HCT116 (cell line): ENCODE results near the gene LRCH4. TPM values are rescaled to one million over a fixed set of nuclear protein-coding genes. Genes with fewer than 3 reads are reported as not detected.

Experiments
- ATAC-seq: fragments of 200-7000 bp; cut with Tn5 transposase; 2 replicates; pipeline ENCODE4 v1.9.1; 2020; ENCODE audit warnings: mild to moderate bottlenecking, moderate library complexity
- BruUV-seq: library from RNA; stranded (reverse); fragments of 400-500 nt; replicated peaks from 2 replicates; lab custom pipeline; 2021; lab: Mats Ljungman, UMichigan
- CTCF ChIA-PET: fragments of 300-600 bp; sonication (Branson Sonifier 250); formaldehyde crosslinking; loops from one replicate; lab custom pipeline; 2021; ENCODE audit warnings: antibody characterized with exemption; lab: Charles Lee
- POLR2A ChIA-PET: fragments of 300-600, 350-600 bp; sonication (Branson Sonifier 250); formaldehyde crosslinking; loops from one replicate; lab custom pipeline; 2021; ENCODE audit warnings: antibody characterized with exemption; lab: Charles Lee
- RAD21 ChIA-PET, 2 experiments: fragments of 300-600 bp; sonication (Branson Sonifier 250); formaldehyde crosslinking; loops; one replicate each; lab custom pipeline; 2023; ENCODE audit warnings: low total read pairs in 2 of 2; ENCODE audit not compliant: uncharacterized antibody in 2 of 2, unreplicated experiment in 2 of 2, low non-redundant PET in 1 of 2; lab: Charles Lee
- DNase-seq: peaks from one replicate; pipeline ENCODE4 v3.0.0-alpha.2; 2010; ENCODE audit warnings: low read depth, low spot score
- H2AFZ ChIP-seq: fragments of 200-600 bp; shearing (Covaris generic), sonication (generic); 2 replicates; pipeline ENCODE4 v1.6.1; 2017; ENCODE audit warnings: low read depth, mixed run types, mixed read lengths, antibody characterized with exemption, low read length; ENCODE audit not compliant: poor library complexity, severe bottlenecking
- H3K27ac ChIP-seq: 2 replicates; pipeline ENCODE4 v1.5.1; 2012; ENCODE audit warnings: low read depth, low read length
- H3K27me3 ChIP-seq: fragments of 200-600 bp; sonication (generic); 2 replicates; pipeline ENCODE4 v1.6.1; 2016; ENCODE audit warnings: mixed run types, low read length, mixed read lengths; ENCODE audit not compliant: insufficient read depth
- H3K36me3 ChIP-seq, 2 experiments: fragments of 200-500 bp in 1 of 2; fragments of 200-600 bp in 1 of 2; sonication (Bioruptor generic) in 1 of 2; sonication (generic) in 1 of 2; 2 replicates each; pipeline versions ENCODE4 v1.5.1 to v1.6.1; 2014 to 2016; ENCODE audit warnings: low read length in 2 of 2, inconsistent platforms in 1 of 2, mixed read lengths in 1 of 2, mixed run types in 1 of 2; ENCODE audit not compliant: insufficient read depth in 2 of 2, control insufficient read depth in 1 of 2
- H3K4me1 ChIP-seq, 2 experiments: fragments of 200-600 bp in 1 of 2; sonication (generic) in 1 of 2; 2 replicates each; pipeline versions ENCODE4 v1.5.1 to v1.6.1; 2012 to 2017; ENCODE audit warnings: low read length in 2 of 2, inconsistent platforms in 1 of 2, mild to moderate bottlenecking in 1 of 2, mixed read lengths in 1 of 2, mixed run types in 1 of 2, moderate library complexity in 1 of 2; ENCODE audit not compliant: insufficient read depth in 2 of 2, control insufficient read depth in 1 of 2
- H3K4me2 ChIP-seq: fragments of 200-600 bp; sonication (generic); 2 replicates; pipeline ENCODE4 v1.6.1; 2017; ENCODE audit warnings: mixed run types, low read length, mixed read lengths
- H3K4me3 ChIP-seq, 2 experiments: fragments of 200-600 bp in 1 of 2; sonication (generic) in 1 of 2; replicated peaks in 1 of 2; 2 replicates each; pipeline ENCODE4 v1.5.1; 2011 to 2016; ENCODE audit warnings: low read length in 2 of 2, control low read depth in 1 of 2, low read depth in 1 of 2, mild to moderate bottlenecking in 1 of 2, mixed read lengths in 1 of 2, mixed run types in 1 of 2
- H3K79me2 ChIP-seq: fragments of 200-600 bp; sonication (generic); 2 replicates; pipeline ENCODE4 v1.6.1; 2017; ENCODE audit warnings: mild to moderate bottlenecking, mixed run types, low read length, moderate library complexity, mixed read lengths; ENCODE audit not compliant: insufficient read depth
- H3K9ac ChIP-seq: fragments of 200-600 bp; sonication (generic); 2 replicates; pipeline ENCODE4 v1.6.1; 2016; ENCODE audit warnings: low read length, mixed read lengths
- H3K9me2 ChIP-seq: fragments of 200-600 bp; sonication (generic), shearing (Covaris generic); 2 replicates; pipeline ENCODE4 v1.6.1; 2017; ENCODE audit warnings: mixed run types, mild to moderate bottlenecking, moderate library complexity; ENCODE audit not compliant: insufficient read depth
- H3K9me3 ChIP-seq, 2 experiments: fragments of 200-500 bp in 1 of 2; fragments of 200-600 bp in 1 of 2; sonication (Bioruptor generic) in 1 of 2; sonication (generic) in 1 of 2; 2 replicates each; pipeline ENCODE4 v1.6.1; 2014 to 2017; ENCODE audit warnings: low read length in 2 of 2, mixed read lengths in 2 of 2, inconsistent platforms in 1 of 2, low read depth in 1 of 2, mild to moderate bottlenecking in 1 of 2, mixed run types in 1 of 2, moderate library complexity in 1 of 2; ENCODE audit not compliant: control insufficient read depth in 1 of 2, insufficient read depth in 1 of 2
- H4K20me1 ChIP-seq: fragments of 200-600 bp; sonication (generic), shearing (Covaris generic); 2 replicates; pipeline ENCODE4 v1.6.1; 2017; ENCODE audit warnings: mixed run types, mild to moderate bottlenecking, moderate library complexity; ENCODE audit not compliant: insufficient read depth
- CTCF ChIP-seq, 3 experiments: fragments of 200-600 bp in 1 of 3; sonication (generic) in 1 of 3; IDR thresholded peaks in 2 of 3; conservative IDR thresholded peaks in 1 of 3; 2 replicates each; pipeline ENCODE4 v1.5.1; 2012 to 2017; ENCODE audit warnings: low read depth in 2 of 3, low read length in 2 of 3, antibody characterized with exemption in 1 of 3, borderline replicate concordance in 1 of 3, control low read depth in 1 of 3, mild to moderate bottlenecking in 1 of 3, mixed read lengths in 1 of 3, mixed run types in 1 of 3, moderate library complexity in 1 of 3; ENCODE audit not compliant: insufficient read depth in 1 of 3
- EGR1 ChIP-seq: IDR thresholded peaks from 2 replicates; pipeline ENCODE4 v1.6.1; 2012; ENCODE audit warnings: low read depth
- YY1 ChIP-seq: IDR thresholded peaks from 2 replicates; pipeline ENCODE4 v1.6.1; 2011; ENCODE audit warnings: low read length, low read depth, moderate library complexity, mild to moderate bottlenecking; ENCODE audit not compliant: insufficient replicate concordance; ENCODE audit errors: extremely low read depth
- ZBTB33 ChIP-seq: IDR thresholded peaks from 2 replicates; pipeline ENCODE4 v1.6.1; 2011; ENCODE audit warnings: mild to moderate bottlenecking, low read length, moderate library complexity; ENCODE audit not compliant: insufficient replicate concordance; ENCODE audit errors: extremely low read depth
- intact Hi-C: fragments of 100-400 bp; cut with micrococcal nuclease; formaldehyde crosslinking; loops from 2 replicates; pipeline ENCODE4 v1.10.0; 2022
- total RNA-seq: library from RNA; stranded (reverse); gene quantifications from one replicate; pipeline ENCODE4 v1.2.1, GENCODE V29; 2021; ENCODE audit not compliant: unreplicated experiment

The LRCH4 gene
- total RNA-seq, 1 experiment from 2014 or later, result 47.9 TPM

DNA sequence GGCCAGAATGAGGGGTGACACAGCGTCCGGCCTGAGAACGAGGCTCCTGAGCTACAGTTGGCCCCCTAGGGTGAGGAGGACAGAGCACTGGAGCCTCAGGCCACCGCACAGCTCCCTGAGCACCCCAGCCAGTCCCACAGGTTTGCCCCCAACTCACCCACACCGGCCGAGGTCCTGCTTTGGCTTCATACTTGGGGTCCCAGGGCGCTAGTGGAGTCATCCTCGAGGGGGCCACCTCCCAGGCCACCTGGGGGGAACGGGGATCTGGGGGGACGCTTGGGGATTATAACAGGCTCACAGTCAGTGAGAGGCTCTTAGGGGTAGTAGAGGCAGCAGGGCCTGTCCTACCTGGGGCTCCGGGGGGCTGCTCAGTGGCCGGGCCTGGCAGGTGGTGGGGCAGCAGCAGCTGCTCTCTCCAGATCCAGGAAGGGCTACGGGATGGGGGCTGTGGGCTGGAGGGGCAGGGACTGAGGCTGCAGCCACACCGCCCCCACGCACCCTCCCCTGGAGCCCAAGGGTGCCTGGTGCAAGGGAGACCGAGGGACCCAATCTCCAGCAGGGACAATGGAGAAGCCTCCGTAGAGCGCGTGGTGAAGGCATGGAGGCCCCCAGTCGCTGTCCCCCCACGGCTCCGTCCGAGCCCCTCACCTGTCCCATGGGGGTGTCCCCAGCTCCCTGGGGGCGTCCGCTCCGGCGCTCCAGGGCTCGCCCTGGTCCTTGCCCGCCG is 12.8 kb downstream of the LRCH4 start:
- H4K20me1 ChIP-seq, result no peaks in the 10 kb centered on the region
- no peak overlapping the region for H3K9ac ChIP-seq
- no TSS peak for BruUV-seq
- DNase-seq (no peak), ATAC-seq (no peak)
- intact Hi-C loops, result no loop called here
- no peak overlapping the region for H3K4me2 ChIP-seq
- H3K4me3 ChIP-seq, result no peak overlapping the region
- H3K79me2 ChIP-seq, result no peaks in the 10 kb centered on the region
- no peaks in the 10 kb centered on the region for H3K9me2 ChIP-seq
- RAD21 ChIA-PET, result no interaction called here
- peaks cover 17 to 41% of the 10 kb centered on the region in 2 experiments for H3K4me1 ChIP-seq
- POLR2A ChIA-PET, result no interaction called here
- H3K36me3 ChIP-seq, result peaks cover 0 to 2% of the 10 kb centered on the region in 2 experiments; a peak in 1 of 4 replicates
- H3K27me3 ChIP-seq, result no peaks in the 10 kb centered on the region
- CTCF ChIA-PET, result interaction anchor here (1.0 kb wide), 1 partner anchor 13 kb away, joined by 5 read pairs; no protein-coding TSS in a partner anchor
- H2AFZ ChIP-seq, result no peak overlapping the region
- H3K9me3 ChIP-seq, result no peaks in the 10 kb centered on the region
- no peak overlapping the region for H3K27ac ChIP-seq
- no peak for TF ChIP-seq CTCF (IDR thresholded peaks at IDR 0.05 in 2 of 3, conservative IDR thresholded peaks at IDR 0.05 in 1 of 3; ENCODE audit: borderline replicate concordance in 1 of 3, insufficient read depth in 1 of 3, low read depth in 2 of 3, low read length in 2 of 3)
- no peak for TF ChIP-seq ZBTB33
- TF ChIP-seq YY1, result no peak
- TF ChIP-seq EGR1, result no peak
